Parietal lobe (tissue), 1 donor: ENCODE results near the gene PASD1. TPM values are rescaled to one million over a fixed set of nuclear protein-coding genes. Genes with fewer than 3 reads are reported as not detected.

Experiments
- total RNA-seq: library from RNA; depleted of rRNA; stranded (reverse); fragments of >200 nt; gene quantifications from one replicate; pipeline ENCODE4 v1.2.3, GENCODE V29; 2014

The PASD1 gene, protein sequence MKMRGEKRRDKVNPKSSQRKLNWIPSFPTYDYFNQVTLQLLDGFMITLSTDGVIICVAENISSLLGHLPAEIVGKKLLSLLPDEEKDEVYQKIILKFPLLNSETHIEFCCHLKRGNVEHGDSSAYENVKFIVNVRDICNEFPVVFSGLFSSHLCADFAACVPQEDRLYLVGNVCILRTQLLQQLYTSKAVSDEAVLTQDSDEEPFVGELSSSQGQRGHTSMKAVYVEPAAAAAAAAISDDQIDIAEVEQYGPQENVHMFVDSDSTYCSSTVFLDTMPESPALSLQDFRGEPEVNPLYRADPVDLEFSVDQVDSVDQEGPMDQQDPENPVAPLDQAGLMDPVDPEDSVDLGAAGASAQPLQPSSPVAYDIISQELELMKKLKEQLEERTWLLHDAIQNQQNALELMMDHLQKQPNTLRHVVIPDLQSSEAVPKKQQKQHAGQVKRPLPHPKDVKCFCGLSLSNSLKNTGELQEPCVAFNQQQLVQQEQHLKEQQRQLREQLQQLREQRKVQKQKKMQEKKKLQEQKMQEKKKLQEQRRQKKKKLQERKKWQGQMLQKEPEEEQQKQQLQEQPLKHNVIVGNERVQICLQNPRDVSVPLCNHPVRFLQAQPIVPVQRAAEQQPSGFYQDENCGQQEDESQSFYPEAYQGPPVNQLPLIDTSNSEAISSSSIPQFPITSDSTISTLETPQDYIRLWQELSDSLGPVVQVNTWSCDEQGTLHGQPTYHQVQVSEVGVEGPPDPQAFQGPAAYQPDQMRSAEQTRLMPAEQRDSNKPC
- not detected for total RNA-seq

DNA sequence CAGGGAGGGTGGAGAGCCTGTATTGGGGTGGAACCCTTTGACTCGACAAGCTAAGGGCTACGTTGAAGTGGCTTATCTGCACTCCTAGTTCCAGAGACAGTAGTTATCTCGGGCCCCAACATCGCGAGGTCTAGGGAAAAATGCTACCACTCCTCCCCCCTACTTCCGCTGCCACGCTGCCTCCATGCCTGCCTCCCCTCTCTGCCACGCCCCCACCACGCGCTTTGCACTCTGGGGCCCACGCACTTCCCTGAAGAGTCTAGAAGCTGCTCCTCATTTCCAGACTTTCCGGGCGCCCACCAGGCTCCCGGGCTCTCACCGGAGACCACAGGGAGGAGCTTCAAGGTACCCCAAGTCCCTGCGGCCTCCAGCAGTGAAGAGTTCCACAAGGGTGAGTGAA lies at the start of gene PASD1:
PASD1 (plus strand) TSS at position 227 of the 400 bp plus-strand sequence. CDS start 37,879 bp downstream, outside the sequence.

DNA sequence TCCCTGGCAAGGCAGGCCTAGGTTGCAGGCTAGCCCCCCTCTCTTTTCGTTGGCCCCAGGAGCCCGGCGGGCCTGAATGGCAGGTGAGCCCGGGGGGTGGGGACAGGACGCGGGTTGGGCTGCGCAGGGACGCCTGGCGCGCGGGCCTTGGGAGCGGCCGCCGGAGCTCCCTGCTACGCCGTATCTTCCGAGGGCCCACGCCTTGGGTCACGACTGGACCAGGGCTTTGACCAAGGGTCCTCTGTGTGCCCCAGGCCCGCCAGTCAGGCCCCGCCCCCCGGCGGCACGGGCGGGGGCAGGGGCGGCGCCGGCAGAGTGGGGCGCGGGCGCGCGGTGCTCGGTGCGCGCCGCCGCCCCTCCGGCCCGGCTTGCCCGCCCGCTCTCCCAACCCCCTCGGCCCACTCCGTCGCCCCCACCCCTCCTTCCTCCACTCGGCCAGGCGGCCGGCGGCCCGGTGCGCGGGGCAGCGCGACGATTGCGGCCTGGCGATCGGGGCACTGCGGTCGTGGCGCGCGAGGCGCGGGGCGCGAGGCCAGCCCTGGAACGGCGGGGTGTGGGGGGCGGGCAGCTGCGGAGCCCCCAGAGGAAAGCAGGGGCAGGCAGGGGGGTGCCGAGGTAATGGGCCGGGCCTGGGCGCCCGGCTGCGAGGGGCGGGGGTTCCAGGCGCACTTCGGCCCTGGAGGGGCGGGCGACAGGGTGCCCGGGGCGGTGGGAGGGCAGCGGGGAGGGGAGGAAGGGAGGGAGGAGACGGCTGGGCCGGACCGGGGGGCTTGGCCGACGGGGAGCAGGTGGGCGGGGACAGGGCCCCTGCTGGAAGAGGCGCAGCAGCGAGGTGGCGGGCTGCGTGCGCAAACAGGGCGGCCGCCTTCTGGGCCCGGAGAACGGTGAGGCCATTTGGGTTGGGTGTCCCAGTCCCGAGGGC lies 131.4 kb downstream of the PASD1 start, which contains the start of gene PRRG3:
PRRG3 (plus strand) TSS at position 798 of the 922 bp plus-strand sequence. CDS start 3,357 bp downstream, outside the sequence.

DNA sequence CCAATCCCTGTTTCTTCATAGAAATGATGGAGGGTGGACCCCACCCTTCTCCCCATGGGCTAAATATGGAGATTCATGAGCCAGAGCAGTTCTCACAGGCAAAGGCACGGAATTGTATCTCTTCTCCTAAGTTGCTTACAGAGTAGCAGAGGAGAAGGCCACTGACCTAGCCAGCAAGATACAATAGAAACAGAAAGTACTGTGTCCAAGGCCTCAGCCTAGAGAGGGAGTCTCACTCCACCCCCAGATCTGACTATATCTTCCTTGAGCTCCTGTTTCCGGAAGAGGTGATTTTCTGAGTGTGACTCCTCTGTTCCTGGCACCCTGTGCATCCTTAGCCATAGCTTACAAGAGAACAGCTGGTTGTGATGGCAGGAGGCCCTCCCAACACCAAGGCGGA lies 152.3 kb downstream of the PASD1 start, which contains the start of gene FATE1:
FATE1 (plus strand) TSS at position 284 of the 400 bp plus-strand sequence; CDS start at position 369, 85 bp downstream.

Other genes starting within 250 kb of the PASD1 start
- gene VMA21, start 166.5 kb upstream of the PASD1 start, total RNA-seq: 83.6 TPM
- gene PRRG3, start 131.8 kb downstream of the PASD1 start, total RNA-seq: 15.0 TPM
- gene FATE1, start 152.4 kb downstream of the PASD1 start, total RNA-seq: not detected
- not detected for gene CNGA2, start 171.1 kb downstream of the PASD1 start, total RNA-seq